ENCODE measurements around the gene PITRM1.

The PITRM1 gene

DNA sequence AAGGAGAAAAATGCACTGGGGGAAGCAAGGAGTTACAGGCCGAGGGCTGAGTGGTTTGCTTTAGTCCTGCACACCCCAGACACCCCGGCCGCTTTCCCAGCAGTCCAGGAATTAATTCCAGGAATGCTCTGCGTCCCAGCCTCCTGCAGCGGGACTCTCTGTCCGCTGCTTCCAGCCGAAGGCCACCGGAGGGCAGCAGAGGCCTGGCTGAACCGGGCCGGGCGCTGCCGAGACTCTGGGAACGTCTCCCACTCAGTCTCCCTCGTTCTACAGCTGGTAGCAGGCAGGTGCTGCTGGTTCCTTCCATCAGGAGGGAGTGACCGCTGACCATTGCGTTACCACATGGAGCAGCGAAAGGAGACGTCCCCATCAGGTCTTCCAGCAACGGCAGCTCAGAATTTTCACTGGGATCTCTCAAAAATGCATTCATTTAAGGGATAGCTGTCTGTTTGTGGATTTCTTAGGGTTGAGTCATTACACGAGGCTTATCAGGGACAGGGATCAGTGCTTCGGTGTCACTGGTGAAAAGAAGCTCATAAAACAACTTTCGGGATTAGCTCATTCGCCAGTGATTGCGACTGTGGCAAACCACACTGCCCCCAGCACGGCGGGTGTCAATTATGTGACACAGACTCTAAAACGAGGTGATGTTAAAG lies 24.9 kb upstream of the PITRM1 start:
- TF ChIP-seq, protein P1, sequence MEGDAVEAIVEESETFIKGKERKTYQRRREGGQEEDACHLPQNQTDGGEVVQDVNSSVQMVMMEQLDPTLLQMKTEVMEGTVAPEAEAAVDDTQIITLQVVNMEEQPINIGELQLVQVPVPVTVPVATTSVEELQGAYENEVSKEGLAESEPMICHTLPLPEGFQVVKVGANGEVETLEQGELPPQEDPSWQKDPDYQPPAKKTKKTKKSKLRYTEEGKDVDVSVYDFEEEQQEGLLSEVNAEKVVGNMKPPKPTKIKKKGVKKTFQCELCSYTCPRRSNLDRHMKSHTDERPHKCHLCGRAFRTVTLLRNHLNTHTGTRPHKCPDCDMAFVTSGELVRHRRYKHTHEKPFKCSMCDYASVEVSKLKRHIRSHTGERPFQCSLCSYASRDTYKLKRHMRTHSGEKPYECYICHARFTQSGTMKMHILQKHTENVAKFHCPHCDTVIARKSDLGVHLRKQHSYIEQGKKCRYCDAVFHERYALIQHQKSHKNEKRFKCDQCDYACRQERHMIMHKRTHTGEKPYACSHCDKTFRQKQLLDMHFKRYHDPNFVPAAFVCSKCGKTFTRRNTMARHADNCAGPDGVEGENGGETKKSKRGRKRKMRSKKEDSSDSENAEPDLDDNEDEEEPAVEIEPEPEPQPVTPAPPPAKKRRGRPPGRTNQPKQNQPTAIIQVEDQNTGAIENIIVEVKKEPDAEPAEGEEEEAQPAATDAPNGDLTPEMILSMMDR (IDR thresholded peaks at IDR 0.05; ENCODE audit: borderline replicate concordance, control extremely low read depth, extremely low read depth, insufficient read depth, missing control alignments), result peak; percentile 75
- in situ Hi-C loops (cut with MboI; ENCODE audit: low sequenced_read_pairs, unreplicated experiment), result no loop called here
- peak; percentile 83 for DNase-seq (ENCODE audit: low spot score)

DNA sequence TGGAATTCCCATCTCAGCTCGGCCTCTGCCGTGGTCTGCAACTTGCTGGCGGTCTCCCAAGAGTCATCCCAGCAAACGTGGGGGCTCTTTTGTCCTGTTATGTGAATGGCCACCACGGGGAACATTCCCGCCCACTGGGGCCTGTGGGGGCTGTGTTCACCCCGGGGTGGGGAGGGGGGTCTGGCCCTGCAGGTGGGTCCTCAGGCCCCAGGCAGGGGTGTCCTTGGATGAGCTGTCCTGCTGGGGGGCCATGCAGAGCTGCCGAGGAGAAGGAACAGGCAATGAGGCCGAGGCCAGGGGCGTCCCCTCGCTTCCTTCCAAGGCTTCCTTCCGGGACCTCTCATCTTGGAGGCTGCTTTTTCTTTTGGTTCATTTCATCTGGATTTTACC lies 24.4 kb upstream of the PITRM1 start:
- in situ Hi-C loops (cut with MboI; ENCODE audit: low sequenced_read_pairs, unreplicated experiment), result no loop called here
- TF ChIP-seq, protein P1 (IDR thresholded peaks at IDR 0.05; ENCODE audit: borderline replicate concordance, control extremely low read depth, extremely low read depth, insufficient read depth, missing control alignments), result no peak
- DNase-seq (ENCODE audit: low spot score), result no peak

DNA sequence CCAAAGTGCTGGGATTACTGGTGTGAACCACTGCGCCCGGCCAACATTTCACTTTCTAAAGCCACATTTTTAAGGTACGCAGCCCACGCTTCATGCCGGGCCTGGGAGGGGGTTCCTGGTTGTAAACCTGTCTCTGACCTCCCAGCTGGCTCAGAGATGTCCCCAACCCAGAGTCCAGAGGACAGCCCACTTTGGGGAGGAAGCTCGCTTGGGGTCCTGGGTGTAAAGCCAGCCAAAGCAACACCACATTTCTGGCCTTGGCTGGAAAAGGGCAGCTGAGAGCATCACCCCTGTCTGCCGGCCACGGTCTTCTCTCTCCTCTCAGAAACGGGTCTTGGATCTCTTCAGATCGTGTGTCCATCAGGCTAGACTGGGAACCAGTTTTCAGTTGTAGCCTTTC lies 23.9 kb upstream of the PITRM1 start:
- no peak for DNase-seq (ENCODE audit: low spot score)
- in situ Hi-C loops (cut with MboI; ENCODE audit: low sequenced_read_pairs, unreplicated experiment), result no loop called here
- TF ChIP-seq, protein P1 (IDR thresholded peaks at IDR 0.05; ENCODE audit: borderline replicate concordance, control extremely low read depth, extremely low read depth, insufficient read depth, missing control alignments), result no peak

DNA sequence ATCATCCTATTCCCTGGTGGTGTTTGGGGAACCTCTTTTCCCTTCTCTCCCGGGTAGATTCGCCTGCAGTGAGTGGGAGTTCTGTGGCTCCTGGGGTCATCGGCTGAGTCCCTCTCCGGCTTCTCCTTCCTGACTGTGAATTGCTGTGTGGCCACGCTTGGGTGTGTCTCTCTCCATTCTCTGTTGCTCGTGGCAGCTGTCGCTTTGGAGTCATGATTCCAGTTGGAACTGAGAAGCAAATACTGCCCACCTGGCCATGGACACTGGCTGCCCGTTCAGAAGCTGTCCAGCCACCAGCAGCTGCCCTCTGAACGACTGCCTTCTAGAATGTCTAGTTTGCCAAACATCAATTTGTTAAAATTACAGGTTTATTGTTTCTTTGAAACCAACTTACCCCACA lies 23.1 kb upstream of the PITRM1 start:
- TF ChIP-seq, protein P1 (IDR thresholded peaks at IDR 0.05; ENCODE audit: borderline replicate concordance, control extremely low read depth, extremely low read depth, insufficient read depth, missing control alignments), result no peak
- in situ Hi-C loops (cut with MboI; ENCODE audit: low sequenced_read_pairs, unreplicated experiment), result no loop called here
- DNase-seq (ENCODE audit: low spot score), result no peak

DNA sequence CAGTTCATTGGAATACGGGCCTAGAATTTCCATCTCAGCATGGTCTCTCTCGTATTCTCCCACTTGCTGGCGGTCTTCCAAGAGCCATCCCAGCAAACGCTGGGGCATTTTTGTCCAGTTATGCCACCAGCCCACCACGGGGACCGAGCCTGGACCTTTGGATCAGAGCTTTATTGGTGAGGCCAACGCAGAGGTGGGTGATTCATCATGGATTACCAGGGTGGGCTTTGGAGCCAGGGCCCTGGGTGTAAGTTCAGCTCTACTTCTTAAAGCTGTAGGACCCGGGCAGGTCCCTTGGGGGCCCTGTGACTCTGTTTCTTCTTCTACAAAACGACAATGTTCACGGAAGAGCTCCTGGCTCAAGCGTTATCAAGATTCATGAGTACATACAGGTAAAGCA lies 22.7 kb upstream of the PITRM1 start:
- in situ Hi-C loops (cut with MboI; ENCODE audit: low sequenced_read_pairs, unreplicated experiment), result no loop called here
- DNase-seq (ENCODE audit: low spot score), result no peak
- TF ChIP-seq, protein P1 (IDR thresholded peaks at IDR 0.05; ENCODE audit: borderline replicate concordance, control extremely low read depth, extremely low read depth, insufficient read depth, missing control alignments), result no peak

DNA sequence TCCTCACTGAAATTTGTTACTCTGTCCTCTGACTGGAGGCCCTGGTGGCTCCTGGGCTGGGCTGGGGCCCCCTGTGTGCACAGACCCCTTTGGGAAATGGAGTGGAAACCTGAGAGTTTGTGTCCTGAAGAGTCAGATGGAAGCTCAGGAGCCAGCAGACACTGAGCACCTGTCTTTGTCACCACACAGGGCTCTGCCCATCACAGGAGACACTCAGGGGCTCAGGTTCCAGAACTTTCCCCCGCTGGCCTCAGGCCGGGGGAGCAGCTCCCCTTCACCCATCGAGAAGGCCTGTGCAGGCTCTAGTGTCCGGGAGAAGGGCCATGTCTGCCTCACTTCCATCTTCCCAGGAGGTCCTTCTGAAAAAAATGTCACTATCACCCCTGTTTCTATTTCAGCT lies 22.3 kb upstream of the PITRM1 start:
- in situ Hi-C loops (cut with MboI; ENCODE audit: low sequenced_read_pairs, unreplicated experiment), result no loop called here
- no peak for DNase-seq (ENCODE audit: low spot score)
- TF ChIP-seq, protein P1 (IDR thresholded peaks at IDR 0.05; ENCODE audit: borderline replicate concordance, control extremely low read depth, extremely low read depth, insufficient read depth, missing control alignments), result no peak

Measured in GM13976 (cell line).